NCI-H146 (cell line): ENCODE measurements around the gene PRPF31.
A peak's percentile ranks its signal among the peaks of the same experiment; 100 is the strongest.
"Not testable (repeated sequence)": the region's sequence is repeated elsewhere in the genome, so short reads cannot be mapped to it uniquely, and the experiment has no call there.

Experiments used
- DNase-seq: peaks from one replicate; lab custom pipeline; 2025; lab: John Stamatoyannopoulos, UW

The PRPF31 gene, protein sequence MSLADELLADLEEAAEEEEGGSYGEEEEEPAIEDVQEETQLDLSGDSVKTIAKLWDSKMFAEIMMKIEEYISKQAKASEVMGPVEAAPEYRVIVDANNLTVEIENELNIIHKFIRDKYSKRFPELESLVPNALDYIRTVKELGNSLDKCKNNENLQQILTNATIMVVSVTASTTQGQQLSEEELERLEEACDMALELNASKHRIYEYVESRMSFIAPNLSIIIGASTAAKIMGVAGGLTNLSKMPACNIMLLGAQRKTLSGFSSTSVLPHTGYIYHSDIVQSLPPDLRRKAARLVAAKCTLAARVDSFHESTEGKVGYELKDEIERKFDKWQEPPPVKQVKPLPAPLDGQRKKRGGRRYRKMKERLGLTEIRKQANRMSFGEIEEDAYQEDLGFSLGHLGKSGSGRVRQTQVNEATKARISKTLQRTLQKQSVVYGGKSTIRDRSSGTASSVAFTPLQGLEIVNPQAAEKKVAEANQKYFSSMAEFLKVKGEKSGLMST

DNA sequence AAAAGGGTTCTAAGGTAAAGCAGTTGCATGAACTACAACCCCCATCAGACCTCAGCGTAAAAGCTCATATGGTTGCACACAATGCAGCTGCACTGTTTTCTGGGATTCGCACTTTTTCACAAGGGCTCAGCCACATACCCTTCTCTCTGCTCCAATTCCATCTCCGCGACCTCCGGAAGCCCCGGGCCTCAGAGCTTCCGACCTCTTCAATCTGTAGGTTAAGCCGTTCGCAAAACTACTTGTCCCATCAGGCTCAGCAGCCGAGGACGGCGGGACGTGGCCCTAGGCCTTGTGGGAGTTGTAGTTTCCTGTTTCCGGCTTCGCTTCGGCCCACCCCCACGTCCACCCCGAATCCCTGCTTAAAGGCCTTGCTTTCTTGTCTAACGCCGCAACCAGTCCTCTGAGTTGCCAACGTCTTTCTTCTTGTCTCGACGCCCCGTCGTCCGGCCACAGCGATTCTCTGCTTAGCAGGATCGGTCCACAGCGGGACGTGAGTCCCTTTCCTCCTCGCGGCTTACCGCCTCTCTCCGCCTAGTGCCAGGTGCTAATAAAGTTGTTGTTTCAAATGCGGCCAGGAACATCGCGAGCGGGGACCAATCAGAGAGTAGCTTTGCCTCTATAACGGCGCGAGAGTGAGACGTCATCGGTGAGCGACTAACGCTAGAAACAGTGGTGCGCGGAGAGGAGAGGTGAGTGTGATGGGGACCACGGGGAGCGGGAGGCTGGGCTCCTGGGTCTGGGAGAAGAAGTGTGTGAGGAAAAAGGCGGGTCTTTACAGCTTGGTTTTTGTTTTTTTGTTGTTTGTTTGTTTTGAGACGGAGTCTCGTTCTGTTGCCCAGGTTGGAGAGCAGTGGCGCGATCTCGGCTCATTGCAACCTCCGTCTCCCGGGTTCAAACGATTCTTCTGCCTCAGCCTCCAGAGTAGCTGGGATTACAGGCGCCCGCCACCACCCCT is at the start of gene PRPF31, which contains the start of gene TFPT:
PRPF31 (plus strand) TSS at position 646 of the 955 bp plus-strand sequence. CDS start 2,525 bp downstream, outside the sequence.
TFPT (minus strand) TSS at position 549 of the 955 bp plus-strand sequence; CDS start at position 161, 388 bp downstream.
- peak; percentile 97 for DNase-seq

GRCh38 chr19:54069470-54069869 is 46.1 kb upstream of the PRPF31 start:
- no peak for DNase-seq

DNA sequence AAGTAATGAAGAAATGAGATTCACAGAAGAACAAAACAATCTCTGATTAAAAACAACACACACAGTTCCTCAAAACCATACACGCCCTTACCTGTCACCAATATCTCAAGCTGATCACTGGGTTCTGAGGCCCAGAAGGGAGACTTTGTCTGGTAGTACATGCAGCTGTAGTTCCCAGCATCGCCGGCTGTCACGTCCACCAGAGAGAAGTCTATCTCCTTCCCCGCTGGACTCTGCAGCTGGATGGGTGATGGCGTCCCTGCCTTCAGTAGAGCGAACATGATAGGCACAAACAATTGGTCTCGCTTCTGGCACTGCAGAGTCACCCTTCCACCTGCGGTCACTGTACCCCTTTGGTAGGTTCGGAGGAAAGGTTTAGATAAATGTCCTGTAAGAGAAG is 41.7 kb upstream of the PRPF31 start:
- DNase-seq = no peak

- DNase-seq = no peak
These were observed 40.7 kb upstream of the PRPF31 start for GRCh38 chr19:54074851-54075250.

DNA sequence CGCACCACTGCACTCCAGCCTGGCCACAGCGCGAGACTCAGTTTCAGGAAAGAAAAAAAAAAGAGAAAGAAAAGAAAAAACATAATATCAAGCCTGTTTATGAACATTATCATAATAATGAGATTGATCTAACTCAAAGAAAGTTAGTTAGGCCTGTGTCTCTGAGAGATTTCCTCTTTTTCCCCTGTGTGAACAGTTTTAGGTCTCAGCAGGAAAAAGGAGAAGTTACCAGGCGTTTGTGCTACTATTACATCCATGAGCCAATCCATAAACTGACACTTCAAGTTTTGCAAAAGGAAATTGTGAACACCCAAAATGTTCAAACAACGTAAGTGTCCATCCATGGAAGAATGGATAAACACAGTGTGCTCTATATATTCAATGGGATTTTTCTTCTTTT is 38.2 kb upstream of the PRPF31 start:
- DNase-seq = no peak

DNA sequence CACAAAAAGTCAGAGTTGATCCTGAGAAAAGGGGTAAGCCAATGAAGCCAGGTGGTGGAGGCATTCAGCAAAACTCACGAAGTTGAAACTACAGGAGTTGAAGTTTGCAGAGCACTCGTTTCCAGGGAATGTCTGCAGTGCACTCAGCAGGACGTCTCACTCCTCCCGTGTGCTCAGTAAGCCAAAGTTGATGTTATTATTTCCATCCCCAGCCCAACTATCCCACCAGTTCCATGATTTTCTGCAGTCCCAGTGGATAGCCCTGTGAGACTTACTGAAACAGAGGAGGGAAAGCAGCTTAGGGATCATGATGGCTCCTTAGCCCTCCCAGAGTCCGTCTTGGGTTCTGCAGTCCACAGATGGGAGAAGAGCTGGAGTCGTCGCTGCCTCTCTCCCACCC is 34.5 kb upstream of the PRPF31 start, which contains the start of gene TARM1:
TARM1 (minus strand) TSS at position 334 of the 400 bp plus-strand sequence; CDS start at position 309, 25 bp downstream.
- no peak for DNase-seq

- DNase-seq = no peak
These were observed 31.1 kb upstream of the PRPF31 start for GRCh38 chr19:54084410-54084809.

GRCh38 chr19:54094426-54095000 is 21.0 kb upstream of the PRPF31 start:
- no peak for DNase-seq

DNA sequence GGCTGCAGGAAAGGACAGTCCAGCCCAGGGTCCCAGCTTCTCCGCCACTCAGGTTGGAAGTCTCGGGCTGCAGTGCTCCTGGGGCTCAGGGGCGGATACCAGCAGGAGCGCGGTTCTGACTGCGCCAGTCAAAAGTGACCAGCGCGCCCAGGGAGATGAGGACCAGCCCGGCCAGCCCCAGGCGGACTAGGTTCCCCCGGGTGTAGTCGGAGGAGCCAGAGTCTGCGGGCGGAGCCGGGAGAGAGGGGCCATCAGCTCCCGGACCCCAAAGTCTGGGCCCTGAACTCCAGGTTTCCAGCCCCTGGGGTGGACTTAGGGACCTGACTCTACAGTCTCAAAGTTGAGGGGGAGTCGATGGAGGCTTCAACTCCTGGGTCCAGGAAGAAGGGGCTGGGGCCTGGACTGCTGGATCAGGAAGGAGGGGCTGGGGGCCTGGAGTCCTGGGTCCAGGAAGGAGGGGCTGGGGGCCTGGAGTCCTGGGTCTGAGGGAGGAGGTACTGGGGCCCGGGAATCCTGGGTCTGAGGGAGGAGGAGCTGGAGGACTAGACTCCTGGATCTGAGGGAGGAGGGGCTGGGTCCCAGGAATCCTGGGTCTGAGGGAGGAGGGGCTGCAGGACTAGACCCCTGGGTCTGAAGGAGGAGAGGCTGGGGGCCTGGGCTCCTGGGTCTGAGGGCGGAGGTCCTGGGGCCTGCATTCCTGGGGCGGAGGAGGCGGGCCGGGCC is 20.3 kb upstream of the PRPF31 start:
- DNase-seq = no peak

GRCh38 chr19:54095859-54096616 is 19.5 kb upstream of the PRPF31 start:
- DNase-seq = peak; percentile 51

GRCh38 chr19:54096617-54097106 is 18.9 kb upstream of the PRPF31 start:
- peak; percentile 18 for DNase-seq

GRCh38 chr19:54099190-54099902 is 16.2 kb upstream of the PRPF31 start:
- no peak for DNase-seq

- not testable (repeated sequence) for DNase-seq
These were observed 15.7 kb upstream of the PRPF31 start for GRCh38 chr19:54099903-54100255.

DNA sequence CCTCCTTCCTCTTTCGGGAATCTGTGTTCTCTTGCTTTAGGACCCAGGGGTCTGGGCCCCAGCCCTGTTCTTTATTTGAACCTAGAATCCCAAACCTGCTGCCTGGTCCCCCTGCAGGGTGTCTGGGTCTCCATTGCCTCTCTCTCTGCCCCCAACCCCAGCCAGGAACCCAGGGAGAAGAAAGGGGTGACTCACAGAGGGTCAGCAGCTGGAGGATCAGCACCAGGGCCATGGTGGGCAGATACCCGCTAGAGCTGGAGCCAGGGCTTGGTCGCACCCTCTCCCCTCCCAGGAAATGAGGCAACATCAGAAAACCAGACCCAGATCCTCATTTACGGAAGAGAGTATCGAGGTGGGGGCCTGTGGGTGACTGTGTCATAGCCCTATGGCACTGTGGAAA is 15.0 kb upstream of the PRPF31 start, which contains the start of gene OSCAR:
OSCAR (minus strand) TSS at position 243 of the 400 bp plus-strand sequence; CDS start at position 232, 11 bp downstream.
- no peak for DNase-seq

DNA sequence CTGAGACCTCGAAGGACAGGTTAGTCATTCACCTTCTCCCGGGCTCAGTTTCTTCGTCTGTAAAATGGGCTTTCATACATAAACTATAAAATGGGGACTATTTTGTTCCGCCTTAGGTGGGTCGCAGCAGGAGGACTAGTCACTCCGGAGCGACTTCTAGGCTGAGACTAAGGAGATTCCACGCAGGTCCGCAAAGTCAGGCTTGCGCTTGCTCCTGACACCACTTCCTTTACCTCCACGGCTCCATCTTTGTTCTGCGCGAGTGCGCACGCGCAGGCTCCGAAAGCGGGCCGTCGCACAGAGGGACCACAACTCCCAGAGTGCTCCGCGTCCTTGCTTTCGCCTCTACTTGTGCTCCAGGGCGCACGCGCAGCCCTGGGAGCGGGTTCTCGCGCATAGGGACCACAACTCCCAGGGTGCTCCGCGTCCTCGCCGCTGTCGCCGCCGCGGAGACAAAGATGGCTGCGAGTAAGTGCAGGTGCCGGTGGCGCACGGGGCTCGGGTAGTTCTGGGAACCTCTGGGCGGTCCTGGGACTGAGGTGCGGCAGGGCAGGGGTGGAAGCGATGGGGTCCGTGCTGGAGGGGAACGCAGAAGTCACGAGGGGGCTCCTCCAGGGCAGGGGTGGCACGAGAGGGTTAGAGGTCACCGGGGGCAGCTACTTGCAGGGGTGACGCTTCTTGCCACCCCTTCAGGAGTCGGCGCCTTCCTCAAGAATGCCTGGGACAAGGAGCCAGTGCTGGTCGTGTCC is 13.0 kb upstream of the PRPF31 start, which contains the start of gene NDUFA3:
NDUFA3 (plus strand) TSS at position 435 of the 749 bp plus-strand sequence; CDS start at position 459, 24 bp downstream.
- peak; percentile 99 for DNase-seq

DNA sequence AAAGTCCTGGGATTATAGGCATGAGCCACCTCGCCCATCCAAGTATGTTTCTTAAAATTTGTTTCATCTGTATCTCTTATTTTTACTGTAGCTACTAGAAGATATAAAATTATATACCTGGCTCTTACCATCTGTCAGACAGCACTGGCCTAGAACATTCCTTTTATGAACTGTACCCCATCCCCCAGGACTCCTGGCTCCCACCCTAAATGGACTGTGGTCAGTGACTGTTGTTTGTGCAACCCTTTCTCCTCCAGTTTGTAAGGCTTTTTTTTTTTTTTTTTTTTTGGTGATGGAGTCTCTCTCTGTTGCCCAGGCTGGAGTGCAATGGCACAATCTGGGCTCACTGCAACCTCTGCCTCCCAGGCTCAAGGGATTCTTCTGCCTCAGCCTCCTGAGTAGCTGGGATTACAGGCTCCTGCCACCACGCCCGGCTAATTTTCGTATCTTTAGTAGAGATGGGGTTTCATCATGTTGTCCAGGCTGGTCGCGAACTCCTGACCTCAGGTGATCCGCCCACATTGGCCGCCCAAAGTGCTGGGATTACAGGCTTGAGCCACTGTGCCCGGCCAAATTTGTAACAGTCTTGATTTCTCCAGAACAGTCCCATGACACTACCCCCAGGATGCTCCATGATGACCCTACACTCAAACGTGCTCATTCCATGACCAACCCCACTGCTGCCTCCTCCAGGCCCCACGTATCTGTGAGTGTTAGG is 10.4 kb upstream of the PRPF31 start:
- DNase-seq = no peak

GRCh38 chr19:54105796-54106195 is 9.8 kb upstream of the PRPF31 start:
- DNase-seq = no peak

GRCh38 chr19:54106716-54107115 is 8.8 kb upstream of the PRPF31 start:
- DNase-seq = no peak
